ENCODE measurements around the gene SPOCK3. TPM values are rescaled to one million over a fixed set of nuclear protein-coding genes. Genes with fewer than 3 reads are reported as not detected.
"Not testable (repeated sequence)": the region's sequence is repeated elsewhere in the genome, so short reads cannot be mapped to it uniquely, and the experiment has no call there.

SPOCK3 gene
- total RNA-seq, result 4.6 TPM

DNA sequence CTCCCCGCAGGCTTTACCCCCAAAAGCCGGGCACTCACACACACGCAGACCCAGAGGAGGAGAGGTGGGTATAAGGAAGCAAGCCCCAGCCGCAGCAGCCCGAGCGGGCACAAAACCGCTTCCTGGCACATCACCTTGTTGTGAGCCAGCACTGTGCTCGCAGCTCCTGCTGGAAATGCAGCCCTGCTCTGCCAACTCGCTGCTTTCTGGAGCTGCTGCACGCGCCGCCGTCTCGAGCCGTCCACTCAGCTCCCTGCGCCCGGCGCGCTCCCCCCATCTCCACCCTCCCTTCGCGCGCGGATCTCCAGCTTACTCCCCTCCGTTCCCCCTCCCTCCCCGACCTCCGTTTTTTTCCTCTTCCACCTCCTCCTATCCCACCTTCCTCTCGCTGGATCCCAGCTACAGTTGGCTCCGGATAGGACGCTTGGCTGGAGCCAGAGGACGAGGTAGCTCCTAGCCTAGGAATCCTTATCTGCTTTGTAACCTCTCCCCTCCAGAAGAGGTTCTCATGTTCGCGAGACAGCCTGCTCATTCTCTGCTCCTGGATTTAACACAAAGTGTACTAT is at the start of gene SPOCK3:
SPOCK3 (minus strand) TSS at position 179 of the 566 bp plus-strand sequence.
- DNase-seq (ENCODE audit: low read depth in 2 of 3, low spot score in 2 of 3), result peak in 2 of 3 donors; percentile 39 to 57

DNA sequence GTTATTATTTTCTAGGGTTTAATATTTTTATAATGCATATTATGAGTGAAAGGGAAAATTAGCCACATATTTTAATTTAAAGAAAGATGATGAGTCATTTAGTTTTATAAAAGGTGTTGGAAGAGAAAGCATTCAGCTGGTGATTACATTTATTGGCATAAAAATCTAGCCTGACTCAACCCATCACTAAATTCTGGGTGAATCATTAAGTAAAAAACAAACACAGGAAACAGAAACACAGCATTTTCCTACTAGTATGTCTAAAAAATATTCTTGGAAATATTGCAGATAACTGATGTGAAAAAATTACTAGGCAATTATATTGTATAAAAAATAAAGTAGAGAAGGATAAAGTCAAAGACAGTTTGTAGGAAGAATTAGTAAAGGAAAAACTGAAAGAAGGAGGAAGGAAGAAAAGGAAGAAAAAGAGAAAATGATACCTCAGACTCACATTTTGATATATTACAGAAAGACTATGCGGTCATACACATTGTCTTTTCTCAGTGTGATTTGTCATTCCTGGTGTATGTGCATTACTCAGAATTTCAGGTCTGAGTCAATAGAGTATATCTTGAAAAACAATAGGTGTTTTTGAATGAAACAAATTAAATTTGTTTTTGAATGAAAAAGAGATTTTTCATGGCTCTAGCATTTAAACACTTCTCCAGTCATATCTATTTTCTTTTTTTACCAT is 48.0 kb upstream of the SPOCK3 start:
- DNase-seq (ENCODE audit: low read depth in 2 of 3, low spot score in 2 of 3), result no peak

DNA sequence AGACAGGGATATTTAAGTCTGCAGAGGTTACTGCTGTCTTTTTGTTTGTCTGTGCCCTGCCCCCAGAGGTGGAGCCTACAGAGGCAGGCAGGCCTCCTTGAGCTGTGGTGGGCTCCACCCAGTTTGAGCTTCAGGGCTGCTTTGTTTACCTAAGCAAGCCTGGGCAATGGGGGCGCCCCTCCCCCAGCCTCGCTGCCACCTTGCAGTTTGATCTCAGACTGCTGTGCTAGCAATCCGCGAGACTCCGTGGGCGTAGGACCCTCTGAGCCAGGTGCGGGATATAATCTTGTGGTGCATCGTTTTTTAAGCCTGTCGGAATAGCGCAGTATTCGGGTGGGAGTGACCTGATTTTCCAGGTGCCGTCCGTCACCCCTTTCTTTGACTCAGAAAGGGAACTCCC is 47.3 kb upstream of the SPOCK3 start:
- DNase-seq (ENCODE audit: low read depth in 2 of 3, low spot score in 2 of 3), result not testable (repeated sequence)

DNA sequence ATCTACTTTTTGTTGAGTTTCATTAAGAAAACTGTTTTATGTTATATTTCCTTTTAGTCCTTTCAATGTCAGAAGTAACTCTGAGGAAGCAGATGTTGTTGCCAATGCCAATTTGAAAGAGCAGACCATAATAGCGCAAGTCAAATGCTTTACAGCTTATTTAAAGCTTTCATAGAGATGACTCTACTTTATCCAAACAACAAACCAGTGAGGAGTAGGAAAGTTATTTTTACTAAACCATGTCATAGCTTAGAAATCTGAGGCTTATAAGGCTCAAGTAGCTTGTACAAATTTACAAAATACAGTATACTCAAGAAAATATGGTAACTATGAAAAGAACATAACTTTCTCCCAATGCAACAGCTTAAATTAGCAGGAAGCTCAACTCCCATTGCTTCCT is 40.1 kb upstream of the SPOCK3 start:
- peak in 1 of 3 donors; percentile 10 for DNase-seq (ENCODE audit: low read depth in 2 of 3, low spot score in 2 of 3)

DNA sequence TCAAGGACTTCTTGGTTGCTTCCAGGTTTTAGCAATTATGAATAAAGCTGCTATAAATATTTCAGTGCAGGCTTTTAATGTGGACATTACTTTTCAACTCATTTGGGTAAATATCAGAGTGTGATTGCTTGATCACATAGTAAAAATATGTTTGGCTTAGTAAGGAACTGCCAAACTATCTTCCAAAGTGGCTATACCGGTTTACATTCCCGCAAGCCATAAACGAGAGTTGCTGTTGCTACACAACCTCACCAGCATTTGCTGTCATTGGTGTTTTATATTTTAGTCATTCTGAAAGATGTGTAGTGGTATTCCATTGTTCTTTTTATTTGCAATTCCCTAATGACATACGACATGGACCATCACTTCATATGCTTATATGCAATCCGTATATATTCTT is 30.9 kb upstream of the SPOCK3 start:
- no peak for DNase-seq (ENCODE audit: low read depth in 2 of 3, low spot score in 2 of 3)

DNA sequence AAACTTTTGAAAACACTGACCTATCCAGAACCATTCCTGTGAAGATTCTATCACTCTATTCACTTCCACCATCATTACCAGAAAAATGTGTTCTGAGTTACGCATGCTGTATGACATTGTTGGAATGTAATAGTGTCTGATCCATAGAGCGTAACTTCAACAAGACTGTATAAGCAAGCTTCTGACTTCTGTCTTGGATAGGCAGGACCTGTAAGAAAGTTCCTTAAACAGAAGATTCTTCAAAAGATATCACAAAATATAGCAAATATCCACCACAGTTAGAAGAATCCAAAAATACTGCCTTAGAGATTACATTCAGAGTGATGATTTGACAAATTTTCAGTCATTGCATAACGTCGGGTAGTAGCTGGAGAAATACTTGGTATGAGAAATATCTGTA is 14.0 kb upstream of the SPOCK3 start:
- no peak for DNase-seq (ENCODE audit: low read depth in 2 of 3, low spot score in 2 of 3)

DNA sequence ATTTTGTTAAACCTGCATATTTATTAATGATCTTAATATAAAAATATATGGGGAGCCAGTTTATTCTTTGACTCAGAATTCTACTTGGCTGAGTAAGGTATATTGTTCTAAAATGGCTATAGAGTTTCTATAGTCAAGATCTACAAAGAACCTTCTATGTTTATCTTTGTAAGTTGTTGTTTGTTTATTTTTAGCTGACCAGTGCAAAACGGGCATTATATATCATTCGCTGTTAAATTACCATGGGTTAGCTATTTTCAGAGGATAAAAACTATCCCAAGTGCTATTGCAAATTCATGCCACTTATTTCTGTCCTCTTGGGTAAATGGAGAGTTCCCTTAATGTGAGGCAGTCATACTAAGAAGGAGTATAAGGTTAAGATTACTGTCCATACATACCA is 5.3 kb upstream of the SPOCK3 start:
- no peak for DNase-seq (ENCODE audit: low read depth in 2 of 3, low spot score in 2 of 3)

DNA sequence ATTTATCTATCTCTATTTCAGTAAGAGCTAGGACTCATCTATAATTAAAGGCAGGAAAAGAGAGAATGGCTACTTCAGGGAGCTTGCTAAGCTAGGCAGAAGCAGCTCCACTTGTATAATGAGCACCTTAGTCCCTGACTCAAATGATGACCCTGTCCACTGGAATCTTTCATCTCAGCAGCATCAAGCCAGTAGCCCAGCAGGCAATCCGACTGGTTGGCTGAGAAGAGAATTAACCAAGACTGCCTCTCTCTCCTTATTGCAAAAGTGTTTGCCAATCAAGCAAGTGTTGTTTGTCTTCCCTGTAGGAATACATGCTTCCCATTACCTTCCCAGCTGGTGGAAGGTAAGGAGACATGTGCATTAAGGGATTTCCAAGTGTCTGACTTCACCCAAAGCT is 3.9 kb upstream of the SPOCK3 start:
- DNase-seq (ENCODE audit: low read depth in 2 of 3, low spot score in 2 of 3), result no peak

DNA sequence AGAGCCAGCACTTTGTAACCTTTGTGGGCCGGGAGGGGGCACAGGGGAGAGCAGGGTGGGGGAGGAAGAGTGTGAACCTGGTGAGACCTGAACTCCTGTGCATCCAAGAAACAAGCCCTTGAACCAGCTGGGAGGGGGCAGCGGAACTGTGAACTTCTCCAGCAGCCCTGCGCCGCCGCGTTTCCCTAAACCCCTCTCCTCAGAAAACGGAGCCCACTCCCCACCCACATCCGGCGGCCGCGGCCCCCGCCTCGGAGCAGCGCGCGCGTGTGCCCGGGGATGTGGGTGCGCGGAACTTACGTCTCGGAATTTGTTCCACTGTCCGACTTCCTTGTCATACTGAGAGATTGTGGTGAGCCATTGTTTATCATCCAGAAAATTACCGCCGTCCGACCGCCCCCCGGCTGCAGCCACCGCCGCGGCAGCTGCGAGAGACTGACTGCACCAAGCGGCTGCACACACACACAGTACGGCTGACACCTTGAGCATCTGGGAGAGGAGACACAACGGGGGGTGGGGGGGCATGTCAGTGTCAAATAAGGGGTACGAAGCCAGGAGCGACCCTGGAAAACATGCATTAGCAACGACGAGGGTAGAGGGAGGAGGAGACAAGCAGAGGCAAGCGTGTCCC is 494 bp downstream of the SPOCK3 start:
- peak in 2 of 3 donors; percentile 48 to 72 for DNase-seq (ENCODE audit: low read depth in 2 of 3, low spot score in 2 of 3)

DNA sequence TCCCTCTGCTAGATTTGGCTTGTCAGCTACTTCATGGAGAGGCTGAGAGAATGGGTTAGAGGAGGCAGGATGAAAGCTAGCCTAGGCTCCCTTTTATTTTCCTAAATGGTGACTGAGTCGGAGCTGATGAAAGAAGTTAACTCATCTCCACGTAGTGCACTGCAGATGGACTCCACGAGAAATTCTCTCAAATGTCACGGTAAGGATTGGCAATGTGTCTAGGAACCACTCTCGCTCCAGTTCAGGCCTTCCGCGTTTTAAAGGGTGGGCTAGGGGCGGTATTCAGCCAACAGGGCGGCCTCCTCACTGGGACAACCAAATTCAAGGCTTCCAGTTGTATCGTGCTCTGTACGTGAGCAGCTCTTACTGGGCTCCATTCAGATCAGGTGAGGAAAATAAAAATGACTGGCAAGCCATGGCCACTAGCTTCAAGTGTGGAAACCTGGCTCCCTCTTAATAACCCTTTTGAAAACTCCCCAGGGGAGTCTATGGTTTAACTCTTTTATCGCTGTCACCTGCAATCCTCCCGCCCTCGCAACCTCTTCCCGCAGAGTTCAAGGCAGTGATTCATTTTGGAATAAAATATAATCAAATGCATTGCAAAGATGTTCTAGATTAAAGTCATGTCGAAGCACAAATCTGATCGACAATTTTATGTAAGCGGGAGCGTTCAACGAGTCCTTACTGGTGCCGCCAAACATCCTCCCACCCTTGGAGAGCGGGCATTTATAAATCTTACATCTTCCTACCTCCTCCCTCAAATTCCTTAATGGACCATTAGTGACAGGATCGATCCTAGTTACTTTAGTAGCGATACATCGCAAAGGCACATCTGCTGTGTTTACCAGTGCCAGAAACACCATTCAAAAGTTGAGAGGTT is 1.2 kb downstream of the SPOCK3 start:
- DNase-seq (ENCODE audit: low read depth in 2 of 3, low spot score in 2 of 3), result no peak

DNA sequence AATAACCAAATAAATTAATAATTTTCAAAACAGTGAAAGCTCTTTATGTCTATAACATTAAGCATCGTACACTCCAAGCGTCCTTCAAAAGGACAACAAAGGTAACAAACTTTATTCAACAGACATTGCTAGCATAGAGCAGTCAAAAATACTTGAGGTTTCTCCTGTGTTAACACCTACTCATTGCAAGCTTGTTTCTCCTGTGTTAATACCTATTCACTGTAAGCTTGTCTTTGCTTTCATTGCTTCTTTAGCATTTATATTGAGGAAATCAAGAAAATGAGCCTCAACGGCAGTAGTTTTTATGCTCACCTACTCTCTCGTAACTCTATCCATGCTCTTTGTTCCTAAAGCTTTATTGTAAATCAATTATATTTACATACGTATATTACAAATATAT is 3.5 kb downstream of the SPOCK3 start:
- no peak for DNase-seq (ENCODE audit: low read depth in 2 of 3, low spot score in 2 of 3)

DNA sequence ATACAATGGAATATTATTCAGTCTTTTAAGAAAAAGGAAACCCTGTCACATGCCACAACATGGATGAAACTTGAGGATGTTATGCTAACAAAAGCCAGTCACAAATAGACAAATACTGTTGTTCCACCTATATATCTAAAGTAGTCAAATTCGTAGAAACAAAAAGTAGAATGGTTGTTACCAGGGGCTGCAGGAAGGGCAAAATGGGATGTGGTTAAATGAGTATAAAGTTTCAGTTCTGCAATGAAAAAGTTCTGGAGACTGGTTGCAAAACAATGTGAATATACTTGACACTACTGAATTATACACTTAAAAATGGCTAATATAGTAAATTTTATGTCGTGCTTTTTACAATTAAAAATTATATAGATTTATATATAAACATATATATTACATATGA is 12.2 kb downstream of the SPOCK3 start:
- DNase-seq (ENCODE audit: low read depth in 2 of 3, low spot score in 2 of 3), result peak in 1 of 3 donors; percentile 51

DNA sequence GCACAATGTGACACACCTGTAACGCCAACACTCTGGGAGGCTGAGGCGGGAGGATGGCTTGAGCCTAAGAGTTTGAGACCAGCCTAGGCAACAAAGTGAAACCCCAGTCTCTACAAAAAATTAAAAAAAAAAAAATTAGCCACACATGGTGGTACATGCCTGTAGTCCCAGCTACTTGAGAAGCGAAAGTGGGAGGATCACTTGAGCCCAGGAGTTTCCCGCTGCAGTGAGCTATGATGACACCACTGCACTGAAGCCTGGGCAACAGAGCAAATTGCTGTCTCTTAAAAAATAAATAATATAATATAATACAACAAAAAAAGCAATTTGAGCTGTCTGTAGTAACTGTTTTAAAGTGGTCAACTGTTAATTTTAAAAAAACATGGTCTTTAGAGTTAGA is 13.2 kb downstream of the SPOCK3 start:
- DNase-seq (ENCODE audit: low read depth in 2 of 3, low spot score in 2 of 3), result no peak

DNA sequence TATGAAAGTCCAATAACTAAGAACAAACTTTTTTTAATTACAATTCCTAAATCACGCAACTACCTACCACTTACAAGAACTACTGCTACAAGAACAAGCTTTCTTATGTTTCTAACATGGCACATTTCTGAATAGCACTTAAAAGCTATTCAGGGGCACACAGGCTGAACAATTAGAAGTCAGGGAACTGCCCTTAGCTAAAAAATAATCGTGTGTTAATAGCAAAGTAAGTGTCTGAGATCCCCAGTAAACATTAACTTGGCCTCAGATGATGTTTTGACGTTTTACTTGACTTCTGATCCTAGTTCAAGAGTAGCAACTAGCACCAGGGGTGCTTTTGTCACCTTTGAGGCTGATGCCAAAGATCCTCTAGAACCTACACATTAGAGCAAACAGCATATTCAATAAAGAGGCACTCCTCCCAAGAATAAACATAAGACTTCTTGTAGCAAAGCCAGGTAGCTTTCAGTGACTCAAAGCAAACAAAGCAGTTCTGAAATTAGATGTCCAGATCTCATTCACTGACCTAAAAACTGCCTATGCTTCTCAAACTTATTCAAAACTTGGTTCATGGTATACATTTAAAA is 16.2 kb downstream of the SPOCK3 start:
- no peak for DNase-seq (ENCODE audit: low read depth in 2 of 3, low spot score in 2 of 3)

DNA sequence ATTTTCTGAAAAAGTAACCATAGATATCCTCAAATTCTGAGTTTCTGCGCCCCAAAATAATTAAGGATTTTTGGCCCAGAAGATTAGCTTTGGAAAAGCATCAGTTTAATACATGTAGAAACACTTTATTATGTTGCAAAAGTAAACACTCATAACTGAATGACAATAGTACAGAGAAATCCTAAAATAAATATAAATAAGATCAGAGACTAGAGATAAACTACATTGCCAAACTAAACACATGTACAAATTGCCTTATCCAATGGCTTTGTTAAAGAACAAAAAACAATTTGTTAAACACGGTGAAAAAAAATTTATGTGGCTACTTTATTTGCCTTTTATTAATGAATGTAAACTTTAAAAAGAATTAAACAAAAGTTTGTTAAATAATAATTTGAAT is 17.5 kb downstream of the SPOCK3 start:
- DNase-seq (ENCODE audit: low read depth in 2 of 3, low spot score in 2 of 3), result no peak

DNA sequence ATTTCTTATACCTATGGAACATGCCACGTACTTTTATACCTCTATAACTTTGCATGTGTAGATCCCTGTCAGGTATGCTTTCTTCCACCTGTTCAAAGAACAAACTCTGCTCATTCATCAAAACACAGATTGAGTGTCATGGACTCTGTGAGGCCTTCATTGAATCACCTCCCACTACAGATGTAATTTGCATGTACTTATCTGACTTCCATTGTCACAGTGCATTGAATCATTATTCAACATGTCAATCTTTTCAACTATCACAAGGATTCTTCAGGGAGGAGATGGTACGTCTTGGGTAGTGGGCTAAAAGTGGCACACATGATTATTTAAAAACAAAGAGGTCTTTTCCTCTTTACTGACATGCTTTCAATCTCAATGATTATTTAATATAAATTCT is 24.1 kb downstream of the SPOCK3 start:
- no peak for DNase-seq (ENCODE audit: low read depth in 2 of 3, low spot score in 2 of 3)

DNA sequence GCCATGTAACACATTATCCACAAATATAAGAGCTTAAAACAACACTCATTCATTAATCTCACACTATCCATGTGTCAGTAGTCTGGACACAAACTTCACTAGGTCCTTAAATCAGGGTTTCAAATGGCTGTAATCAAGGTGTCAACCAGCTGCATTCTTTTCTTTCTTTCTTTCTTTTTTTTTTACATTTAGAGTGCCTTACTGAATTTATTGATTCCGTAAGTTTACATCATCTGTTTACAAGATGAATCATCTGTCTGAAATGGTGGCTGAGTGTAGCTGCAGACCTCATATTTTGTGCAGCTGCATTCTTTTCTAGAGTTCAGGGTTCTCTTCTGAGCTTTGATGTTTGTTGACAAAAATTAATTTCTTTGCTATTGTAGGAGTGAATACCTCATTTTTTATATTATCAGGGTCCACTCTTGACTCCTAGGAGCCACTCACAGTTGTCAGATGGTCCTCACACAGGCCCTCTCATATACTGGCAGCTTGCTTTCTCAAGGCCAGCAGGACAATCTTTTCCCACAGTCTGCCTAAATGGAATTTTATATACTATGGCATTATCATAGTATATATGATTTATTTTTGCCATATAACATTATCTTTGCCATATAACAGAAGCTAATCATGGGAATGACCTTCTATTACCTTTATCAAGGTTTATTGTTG is 37.8 kb downstream of the SPOCK3 start:
- DNase-seq (ENCODE audit: low read depth in 2 of 3, low spot score in 2 of 3), result no peak

DNA sequence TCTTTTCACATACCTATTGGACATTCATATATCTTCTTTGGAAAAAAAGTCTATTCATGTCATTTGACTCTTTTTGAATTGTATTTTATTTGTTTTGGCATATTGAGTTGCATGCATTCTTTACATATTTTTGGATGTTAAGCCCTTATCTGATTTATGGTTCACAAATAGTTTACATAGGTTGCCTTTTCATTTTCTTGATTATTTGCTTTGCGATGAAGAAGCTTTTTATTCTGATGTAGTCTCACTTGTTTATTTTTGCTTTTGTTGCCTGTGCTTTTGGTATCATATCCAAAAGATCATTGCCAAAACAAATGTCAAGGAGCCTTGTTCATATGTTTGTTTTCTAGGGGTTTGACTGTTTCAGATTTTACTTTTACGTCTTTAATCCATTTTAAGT is 43.9 kb downstream of the SPOCK3 start:
- DNase-seq (ENCODE audit: low read depth in 2 of 3, low spot score in 2 of 3), result no peak

DNA sequence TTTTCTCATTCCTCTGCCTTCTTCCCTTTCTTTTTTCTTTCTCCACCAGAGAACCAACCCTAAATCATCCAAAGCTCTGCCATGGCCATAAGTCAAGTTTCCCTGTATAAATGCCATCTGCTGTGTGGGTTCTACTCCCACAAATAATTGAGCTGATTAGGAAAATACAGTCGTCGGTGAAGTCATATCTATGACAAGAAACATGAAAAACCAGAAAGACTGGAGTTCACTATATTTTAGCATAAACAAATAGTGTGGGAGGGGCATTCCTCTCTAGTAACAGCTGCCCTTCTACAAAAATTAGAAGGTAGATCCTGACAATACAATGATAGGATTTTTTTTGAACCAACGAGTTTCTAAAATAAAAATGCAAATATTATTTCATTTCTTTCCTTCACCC is 48.8 kb downstream of the SPOCK3 start:
- no peak for DNase-seq (ENCODE audit: low read depth in 2 of 3, low spot score in 2 of 3)

DNA sequence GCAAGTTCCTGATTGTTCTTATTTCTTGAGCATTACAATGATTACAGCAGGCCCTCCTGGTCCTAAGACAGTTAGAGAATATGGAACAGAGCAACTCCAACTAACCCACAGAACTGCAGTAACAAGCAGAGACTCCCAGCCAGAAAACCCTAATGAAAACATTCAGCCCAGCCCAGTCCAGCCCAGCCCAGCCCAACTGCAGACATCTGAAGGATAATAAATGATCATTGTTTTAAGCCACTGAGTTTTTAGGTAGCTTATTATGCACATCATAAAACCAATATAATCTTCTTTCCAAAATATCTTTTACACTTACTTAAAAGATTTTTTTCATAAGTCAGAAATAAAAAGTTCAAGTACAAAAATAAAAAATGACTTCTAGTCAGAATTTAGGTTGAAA is 51.3 kb downstream of the SPOCK3 start:
- DNase-seq (ENCODE audit: low read depth in 2 of 3, low spot score in 2 of 3), result no peak
